ENCODE data around the gene FANK1.
A peak's percentile ranks its signal among the peaks of the same experiment; 100 is the strongest.
"Not testable (repeated sequence)": the region's sequence is repeated elsewhere in the genome, so short reads cannot be mapped to it uniquely, and the experiment has no call there.

The FANK1 gene

GRCh38 chr10:125889441-125889840 is 6.9 kb upstream of the FANK1 start:
- not testable (repeated sequence) for DNase-seq

- not testable (repeated sequence) for DNase-seq
Measured at GRCh38 chr10:125892402-125892801, 4.0 kb upstream of the FANK1 start.

GRCh38 chr10:125894176-125894575 is 2.2 kb upstream of the FANK1 start:
- DNase-seq = not testable (repeated sequence)

GRCh38 chr10:125895130-125896087 is 955 bp upstream of the FANK1 start:
- peak; percentile 12 to 52 (median 16) for DNase-seq

GRCh38 chr10:125897317-125897716 is 953 bp downstream of the FANK1 start:
- DNase-seq = not testable (repeated sequence)

- not testable (repeated sequence) for DNase-seq
Measured at GRCh38 chr10:125900963-125901362, 4.6 kb downstream of the FANK1 start.

GRCh38 chr10:125903135-125903640 is 6.8 kb downstream of the FANK1 start:
- DNase-seq = peak in 1 of 5 experiments; percentile 12

GRCh38 chr10:125905069-125905994 is 9.0 kb downstream of the FANK1 start:
- DNase-seq = not testable (repeated sequence)

- DNase-seq = not testable (repeated sequence)
Measured at GRCh38 chr10:125907598-125907997, 11.2 kb downstream of the FANK1 start.

- DNase-seq = not testable (repeated sequence)
Measured at GRCh38 chr10:125908813-125909212, 12.4 kb downstream of the FANK1 start.

- not testable (repeated sequence) for DNase-seq
Measured at GRCh38 chr10:125909491-125909890, 13.1 kb downstream of the FANK1 start.

GRCh38 chr10:125911145-125911544 is 14.8 kb downstream of the FANK1 start:
- no peak for DNase-seq

- no peak for DNase-seq
Measured at GRCh38 chr10:125911990-125912389, 15.6 kb downstream of the FANK1 start.

- DNase-seq = not testable (repeated sequence)
Measured at GRCh38 chr10:125913277-125913676, 16.9 kb downstream of the FANK1 start.

GRCh38 chr10:125916977-125917376 is 20.6 kb downstream of the FANK1 start:
- no peak for DNase-seq

GRCh38 chr10:125917704-125918361 is 21.5 kb downstream of the FANK1 start:
- DNase-seq = not testable (repeated sequence)

- DNase-seq = not testable (repeated sequence)
Measured at GRCh38 chr10:125921643-125922306, 25.4 kb downstream of the FANK1 start.

GRCh38 chr10:125925262-125925834 is 29.0 kb downstream of the FANK1 start:
- DNase-seq = no peak

GRCh38 chr10:125926247-125926646 is 29.9 kb downstream of the FANK1 start:
- no peak for DNase-seq

GRCh38 chr10:125927265-125927664 is 30.9 kb downstream of the FANK1 start:
- not testable (repeated sequence) for DNase-seq

GRCh38 chr10:125928928-125929585 is 32.7 kb downstream of the FANK1 start:
- DNase-seq = no peak

Data from T-helper 2 cell (primary cell).